ENCODE data around the gene ZNF438.

GRCh38 chr10:30967650-30968410, 63.8 kb downstream of the ZNF438 start:
- no peak for TF ChIP-seq POLR2AphosphoS5 (IDR thresholded peaks at IDR 0.05; ENCODE audit: low read length)
- no peak for TF ChIP-seq KAT2A (conservative IDR thresholded peaks at IDR 0.05; ENCODE audit: control insufficient read depth, low read depth, low read length)
- no peak for TF ChIP-seq SMAD1 (IDR thresholded peaks at IDR 0.05; ENCODE audit: low read depth, partially characterized antibody)
- TF ChIP-seq SIN3A (IDR thresholded peaks at IDR 0.05; ENCODE audit: low read depth, low read length): no peak
